ENCODE results near the gene C2CD2.

Gene C2CD2

DNA sequence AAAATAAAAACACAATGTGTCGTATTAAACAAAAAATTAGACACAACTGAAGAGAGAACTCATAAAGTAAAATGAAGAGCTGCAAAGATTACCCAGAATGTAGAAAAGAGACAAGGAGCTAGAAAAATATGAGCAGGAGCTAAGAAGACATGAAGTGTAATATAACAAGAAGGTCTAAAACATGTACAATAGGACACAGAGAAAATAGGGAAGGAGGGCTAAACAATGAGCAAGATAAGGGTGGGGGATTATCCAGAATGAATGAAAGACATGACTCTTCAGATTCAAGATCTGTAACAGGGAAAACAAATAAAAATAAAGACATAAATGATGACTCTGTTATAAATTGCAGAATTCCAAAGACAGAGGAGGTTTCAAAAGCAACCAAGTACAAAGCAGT is 112.9 kb downstream of the C2CD2 start:
- Histone ChIP-seq H3K4ac (ENCODE audit: low read depth, low read length) (no peak overlapping the region), H4K8ac (ENCODE audit: low read depth, low read length) (no peak overlapping the region)

GRCh38 chr21:41839387-41840000 is 114.3 kb downstream of the C2CD2 start:
- Histone ChIP-seq H4K8ac (ENCODE audit: low read depth, low read length) (no peak overlapping the region), H3K9me3 (ENCODE audit: insufficient read depth, low read depth, low read length) (peaks cover 2% of the 10 kb centered on the region), H3K4ac (ENCODE audit: low read depth, low read length) (no peak overlapping the region), H3K27ac (ENCODE audit: low read depth, low read length) (no peak overlapping the region), H3K4me1 (ENCODE audit: control insufficient read depth in 1 of 2, insufficient read depth in 2 of 2, low read length in 2 of 2) (no peaks in the 10 kb centered on the region), H2BK12ac (ENCODE audit: low read length) (no peak overlapping the region), H3K36me3 (ENCODE audit: control insufficient read depth in 1 of 2, insufficient read depth in 2 of 2, low read length in 2 of 2) (peaks cover 22 to 32% of the 10 kb centered on the region in 2 experiments), H3K18ac (ENCODE audit: low read length) (no peak overlapping the region), H3K4me2 (ENCODE audit: low read length) (no peak overlapping the region), H2AK5ac (ENCODE audit: low read length) (no peak overlapping the region), H2BK5ac (ENCODE audit: low read depth, low read length, poor library complexity) (no peak overlapping the region), H3K4me3 (ENCODE audit: low read depth, low read length) (no peak overlapping the region), H4K91ac (ENCODE audit: low read depth, low read length) (no peak overlapping the region), H3K14ac (ENCODE audit: low read length) (no peak overlapping the region), H3K9ac (ENCODE audit: low read length) (no peak overlapping the region), H3K23ac (ENCODE audit: low read length) (no peak overlapping the region), H3K27me3 (ENCODE audit: insufficient read depth, low read length) (no peaks in the 10 kb centered on the region), H3K79me1 (ENCODE audit: low read length) (no peaks in the 10 kb centered on the region), H4K12ac (ENCODE audit: low read depth, low read length) (no peak overlapping the region), H3K79me2 (ENCODE audit: control insufficient read depth, insufficient read depth, low read length, poor library complexity) (no peaks in the 10 kb centered on the region), H2BK120ac (ENCODE audit: insufficient read depth, low read length, poor library complexity) (no peak overlapping the region), H2AFZ (ENCODE audit: insufficient read depth, low read length, poor library complexity) (no peak overlapping the region)
- no CpG with 5 or more reads among the region's 21 CpGs for WGBS (ENCODE audit: extremely low coverage, insufficient coverage, insufficient read length)
- DNase-seq = no peak

More for the DNA sequence above, 112.9 kb downstream of the C2CD2 start:
- H3K4me1 ChIP-seq (ENCODE audit: control insufficient read depth in 1 of 2, insufficient read depth in 2 of 2, low read length in 2 of 2) = no peaks in the 10 kb centered on the region
- no peak overlapping the region for H3K27ac ChIP-seq (ENCODE audit: low read depth, low read length)
- H2BK12ac ChIP-seq (ENCODE audit: low read length) = no peak overlapping the region
- no peak overlapping the region for H3K4me2 ChIP-seq (ENCODE audit: low read length)
- WGBS (ENCODE audit: extremely low coverage, insufficient coverage, insufficient read length) = no CpG with 5 or more reads among the region's 1 CpG
- no peak for DNase-seq
- H3K9ac ChIP-seq (ENCODE audit: low read length) = no peak overlapping the region
- no peak overlapping the region for H2BK120ac ChIP-seq (ENCODE audit: insufficient read depth, low read length, poor library complexity)
- no peak overlapping the region for H3K14ac ChIP-seq (ENCODE audit: low read length)
- no peak overlapping the region for H3K4me3 ChIP-seq (ENCODE audit: low read depth, low read length)
- no peaks in the 10 kb centered on the region for H3K79me1 ChIP-seq (ENCODE audit: low read length)
- H3K79me2 ChIP-seq (ENCODE audit: control insufficient read depth, insufficient read depth, low read length, poor library complexity) = no peaks in the 10 kb centered on the region
- no peak overlapping the region for H4K12ac ChIP-seq (ENCODE audit: low read depth, low read length)
- no peak overlapping the region for H2AFZ ChIP-seq (ENCODE audit: insufficient read depth, low read length, poor library complexity)
- H3K36me3 ChIP-seq (ENCODE audit: control insufficient read depth in 1 of 2, insufficient read depth in 2 of 2, low read length in 2 of 2) = peaks cover 10 to 22% of the 10 kb centered on the region in 2 experiments
- H3K23ac ChIP-seq (ENCODE audit: low read length) = no peak overlapping the region
- no peak overlapping the region for H3K18ac ChIP-seq (ENCODE audit: low read length)
- no peak overlapping the region for H2BK5ac ChIP-seq (ENCODE audit: low read depth, low read length, poor library complexity)
- H4K91ac ChIP-seq (ENCODE audit: low read depth, low read length) = no peak overlapping the region
- no peaks in the 10 kb centered on the region for H3K27me3 ChIP-seq (ENCODE audit: insufficient read depth, low read length)
- H3K9me3 ChIP-seq (ENCODE audit: insufficient read depth, low read depth, low read length) = peaks cover 2% of the 10 kb centered on the region
- H2AK5ac ChIP-seq (ENCODE audit: low read length) = no peak overlapping the region

DNA sequence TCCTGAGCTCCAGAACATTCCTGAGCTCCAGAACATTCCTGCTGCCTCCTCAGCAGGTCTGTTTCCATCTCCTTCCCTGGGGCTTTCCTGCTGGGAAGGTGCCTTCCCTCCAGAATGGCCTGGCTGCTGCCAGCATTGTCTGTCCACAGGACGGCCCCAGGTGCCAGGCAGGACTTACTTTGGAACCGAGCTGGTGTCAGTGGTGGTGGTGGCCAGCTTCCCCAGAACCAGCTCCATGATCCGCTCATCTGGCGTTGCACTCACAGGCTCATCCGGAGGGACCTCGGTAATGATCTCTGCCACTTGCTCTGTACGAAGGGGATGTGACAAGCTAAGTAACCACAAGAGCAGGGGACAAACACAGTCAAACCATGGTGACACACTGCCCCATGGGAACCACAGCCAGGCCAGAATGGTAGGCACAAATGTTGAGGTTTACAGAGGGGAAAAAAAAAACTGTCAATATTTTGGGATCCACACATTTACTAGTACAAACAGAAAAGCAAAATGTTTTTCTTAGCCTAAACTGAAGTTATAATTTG is 116.0 kb downstream of the C2CD2 start:
- DNase-seq = no peak
- H3K4me3 ChIP-seq (ENCODE audit: low read depth, low read length) = no peak overlapping the region

GRCh38 chr21:41836166-41837015 is 117.4 kb downstream of the C2CD2 start:
- peaks cover 2% of the 10 kb centered on the region for H3K9me3 ChIP-seq (ENCODE audit: insufficient read depth, low read depth, low read length)
- WGBS (ENCODE audit: extremely low coverage, insufficient coverage, insufficient read length) = no CpG with 5 or more reads among the region's 32 CpGs
- no peak overlapping the region for H3K4ac ChIP-seq (ENCODE audit: low read depth, low read length)
- no peak overlapping the region for H3K9ac ChIP-seq (ENCODE audit: low read length)
- H3K4me3 ChIP-seq (ENCODE audit: low read depth, low read length) = no peak overlapping the region
- no peak overlapping the region for H3K27ac ChIP-seq (ENCODE audit: low read depth, low read length)
- no peak overlapping the region for H2BK120ac ChIP-seq (ENCODE audit: insufficient read depth, low read length, poor library complexity)
- H2AK5ac ChIP-seq (ENCODE audit: low read length) = no peak overlapping the region
- no peaks in the 10 kb centered on the region for H3K27me3 ChIP-seq (ENCODE audit: insufficient read depth, low read length)
- no peak overlapping the region for H4K91ac ChIP-seq (ENCODE audit: low read depth, low read length)
- no peak overlapping the region for H4K8ac ChIP-seq (ENCODE audit: low read depth, low read length)
- H3K18ac ChIP-seq (ENCODE audit: low read length) = no peak overlapping the region
- H3K36me3 ChIP-seq (ENCODE audit: control insufficient read depth in 1 of 2, insufficient read depth in 2 of 2, low read length in 2 of 2) = peaks cover 31 to 42% of the 10 kb centered on the region in 2 experiments
- H3K14ac ChIP-seq (ENCODE audit: low read length) = no peak overlapping the region
- no peak overlapping the region for H2AFZ ChIP-seq (ENCODE audit: insufficient read depth, low read length, poor library complexity)
- H3K4me1 ChIP-seq (ENCODE audit: control insufficient read depth in 1 of 2, insufficient read depth in 2 of 2, low read length in 2 of 2) = no peaks in the 10 kb centered on the region
- H3K4me2 ChIP-seq (ENCODE audit: low read length) = no peak overlapping the region
- no peak for DNase-seq
- H3K79me1 ChIP-seq (ENCODE audit: low read length) = no peaks in the 10 kb centered on the region
- H3K23ac ChIP-seq (ENCODE audit: low read length) = no peak overlapping the region
- H2BK5ac ChIP-seq (ENCODE audit: low read depth, low read length, poor library complexity) = no peak overlapping the region
- no peaks in the 10 kb centered on the region for H3K79me2 ChIP-seq (ENCODE audit: control insufficient read depth, insufficient read depth, low read length, poor library complexity)
- no peak overlapping the region for H4K12ac ChIP-seq (ENCODE audit: low read depth, low read length)
- no peak overlapping the region for H2BK12ac ChIP-seq (ENCODE audit: low read length)

More for the DNA sequence above, 116.0 kb downstream of the C2CD2 start:
- Histone ChIP-seq H3K4ac (ENCODE audit: low read depth, low read length) (no peak overlapping the region), H3K23ac (ENCODE audit: low read length) (no peak overlapping the region), H3K14ac (ENCODE audit: low read length) (no peak overlapping the region), H3K9ac (ENCODE audit: low read length) (no peak overlapping the region), H2AK5ac (ENCODE audit: low read length) (no peak overlapping the region), H3K27ac (ENCODE audit: low read depth, low read length) (no peak overlapping the region), H3K4me2 (ENCODE audit: low read length) (no peak overlapping the region), H2BK12ac (ENCODE audit: low read length) (no peak overlapping the region), H4K12ac (ENCODE audit: low read depth, low read length) (no peak overlapping the region), H3K9me3 (ENCODE audit: insufficient read depth, low read depth, low read length) (peaks cover 2% of the 10 kb centered on the region), H4K8ac (ENCODE audit: low read depth, low read length) (no peak overlapping the region), H3K4me1 (ENCODE audit: control insufficient read depth in 1 of 2, insufficient read depth in 2 of 2, low read length in 2 of 2) (no peaks in the 10 kb centered on the region), H3K18ac (ENCODE audit: low read length) (no peak overlapping the region), H3K79me1 (ENCODE audit: low read length) (no peaks in the 10 kb centered on the region), H3K79me2 (ENCODE audit: control insufficient read depth, insufficient read depth, low read length, poor library complexity) (no peaks in the 10 kb centered on the region), H4K91ac (ENCODE audit: low read depth, low read length) (no peak overlapping the region), H2BK5ac (ENCODE audit: low read depth, low read length, poor library complexity) (no peak overlapping the region), H3K27me3 (ENCODE audit: insufficient read depth, low read length) (no peaks in the 10 kb centered on the region), H2BK120ac (ENCODE audit: insufficient read depth, low read length, poor library complexity) (no peak overlapping the region), H3K36me3 (ENCODE audit: control insufficient read depth in 1 of 2, insufficient read depth in 2 of 2, low read length in 2 of 2) (peaks cover 30 to 36% of the 10 kb centered on the region in 2 experiments), H2AFZ (ENCODE audit: insufficient read depth, low read length, poor library complexity) (no peak overlapping the region)
- WGBS (ENCODE audit: extremely low coverage, insufficient coverage, insufficient read length) = no CpG with 5 or more reads among the region's 7 CpGs
